IMR-90 (cell line): ENCODE measurements around the gene RASGRF2. TPM values are rescaled to one million over a fixed set of nuclear protein-coding genes. Genes with fewer than 3 reads are reported as not detected.
"Not testable (repeated sequence)": the region's sequence is repeated elsewhere in the genome, so short reads cannot be mapped to it uniquely, and the experiment has no call there.

ENCODE experiments used
- ATAC-seq: fragments of 200-7000 bp; cut with Tn5 transposase; 2 replicates; pipeline ENCODE4 v1.9.1; 2020; ENCODE audit warnings: low read depth, mild to moderate bottlenecking, moderate library complexity
- BruUV-seq: library from RNA; stranded (reverse); fragments of 400-500 nt; replicated peaks from 2 replicates; lab custom pipeline; 2021; lab: Mats Ljungman, UMichigan
- CTCF ChIA-PET: fragments of 300-600 bp; formaldehyde crosslinking; extraction: SDS; loops from one replicate; lab custom pipeline; 2021; ENCODE audit warnings: antibody characterized with exemption; lab: Yijun Ruan, JAX
- POLR2A ChIA-PET: fragments of 300-600 bp; sonication (Branson Sonifier 250); formaldehyde crosslinking; loops from one replicate; lab custom pipeline; 2022; ENCODE audit warnings: antibody characterized with exemption; ENCODE audit not compliant: unreplicated experiment; lab: Charles Lee
- DNase-seq: peaks from one replicate; pipeline ENCODE4 v3.0.0; 2013
- H2AFZ ChIP-seq: replicated peaks from 2 replicates; pipeline ENCODE3; 2013; ENCODE audit warnings: low read length, mild to moderate bottlenecking; ENCODE audit not compliant: poor library complexity
- H2AK5ac ChIP-seq: 2 replicates; pipeline ENCODE4 v1.6.1; 2013; ENCODE audit warnings: low read depth, low read length, inconsistent platforms
- H2AK9ac ChIP-seq: replicated peaks from 2 replicates; pipeline ENCODE3; 2013; ENCODE audit warnings: mild to moderate bottlenecking, low read depth, low read length, moderate library complexity; ENCODE audit not compliant: poor library complexity
- H2BK120ac ChIP-seq: 2 replicates; pipeline ENCODE4 v1.6.1; 2013; ENCODE audit warnings: low read depth, low read length, inconsistent platforms
- H2BK15ac ChIP-seq: 3 replicates; pipeline ENCODE4 v1.6.1; 2013; ENCODE audit warnings: low read depth, low read length, inconsistent platforms
- H2BK20ac ChIP-seq: 2 replicates; pipeline ENCODE4 v1.6.1; 2013; ENCODE audit warnings: low read depth, mild to moderate bottlenecking, inconsistent platforms, low read length, moderate library complexity
- H2BK5ac ChIP-seq: 2 replicates; pipeline ENCODE4 v1.6.1; 2013; ENCODE audit warnings: mild to moderate bottlenecking, low read depth, low read length, inconsistent platforms; ENCODE audit not compliant: poor library complexity, severe bottlenecking
- H3K14ac ChIP-seq: replicated peaks from 2 replicates; pipeline ENCODE4 v1.6.1; 2013; ENCODE audit warnings: low read depth, low read length, inconsistent platforms
- H3K18ac ChIP-seq: 2 replicates; pipeline ENCODE4 v1.6.1; 2013; ENCODE audit warnings: low read depth, low read length, control low read depth
- H3K23ac ChIP-seq: 2 replicates; pipeline ENCODE4 v1.6.1; 2013; ENCODE audit warnings: low read depth, low read length, inconsistent platforms
- H3K27ac ChIP-seq: 2 replicates; pipeline ENCODE4 v1.5.1; 2013; ENCODE audit warnings: mild to moderate bottlenecking, control low read depth, low read length; ENCODE audit not compliant: insufficient read depth
- H3K27me3 ChIP-seq: 2 replicates; pipeline ENCODE4 v1.6.1; 2013; ENCODE audit warnings: low read length; ENCODE audit not compliant: control insufficient read depth, insufficient read depth
- H3K36me3 ChIP-seq: 2 replicates; pipeline ENCODE4 v1.6.1; 2013; ENCODE audit warnings: low read length, mixed read lengths; ENCODE audit not compliant: control insufficient read depth, insufficient read depth
- H3K4ac ChIP-seq: 2 replicates; pipeline ENCODE4 v1.6.1; 2013; ENCODE audit warnings: low read depth, low read length, inconsistent platforms
- H3K4me1 ChIP-seq: 2 replicates; pipeline ENCODE4 v1.6.1; 2013; ENCODE audit warnings: low read length, mixed read lengths; ENCODE audit not compliant: control insufficient read depth, insufficient read depth
- H3K4me2 ChIP-seq: 2 replicates; pipeline ENCODE4 v1.6.1; 2013; ENCODE audit warnings: low read depth, mild to moderate bottlenecking, control low read depth, low read length, moderate library complexity
- H3K4me3 ChIP-seq: 2 replicates; pipeline ENCODE4 v1.5.1; 2013; ENCODE audit warnings: low read depth, mild to moderate bottlenecking, control low read depth, low read length, moderate library complexity; ENCODE audit not compliant: insufficient read depth
- H3K56ac ChIP-seq: 2 replicates; pipeline ENCODE4 v1.6.1; 2013; ENCODE audit warnings: low read length, inconsistent platforms; ENCODE audit not compliant: insufficient read depth; ENCODE audit errors: extremely low read depth
- H3K79me1 ChIP-seq, 2 experiments: 2 replicates each; pipeline ENCODE4 v1.6.1; 2013; ENCODE audit warnings: low read length in 2 of 2, inconsistent platforms in 1 of 2, low read depth in 1 of 2
- H3K9ac ChIP-seq: 2 replicates; pipeline ENCODE4 v1.6.1; 2013; ENCODE audit warnings: low read depth, low read length, control low read depth
- H3K9me1 ChIP-seq: 2 replicates; pipeline ENCODE4 v1.6.1; 2013; ENCODE audit warnings: low read length, inconsistent platforms; ENCODE audit not compliant: insufficient read depth
- H3K9me3 ChIP-seq: 2 replicates; pipeline ENCODE4 v1.6.1; 2013; ENCODE audit warnings: low read length; ENCODE audit not compliant: control insufficient read depth, insufficient read depth
- H4K20me1 ChIP-seq: 2 replicates; pipeline ENCODE4 v1.6.1; 2013; ENCODE audit warnings: low read length, inconsistent platforms; ENCODE audit not compliant: insufficient read depth
- H4K5ac ChIP-seq: 2 replicates; pipeline ENCODE4 v1.6.1; 2013; ENCODE audit warnings: mild to moderate bottlenecking, low read depth, low read length, control low read depth
- H4K8ac ChIP-seq, 2 experiments: 2 replicates each; pipeline ENCODE4 v1.6.1; 2013; ENCODE audit warnings: low read depth in 2 of 2, low read length in 2 of 2, control low read depth in 1 of 2, inconsistent platforms in 1 of 2
- H4K91ac ChIP-seq: 2 replicates; pipeline ENCODE4 v1.6.1; 2013; ENCODE audit warnings: low read depth, low read length, inconsistent platforms; ENCODE audit not compliant: insufficient read depth
- MAFK ChIP-seq: IDR thresholded peaks from 2 replicates; pipeline ENCODE4 v1.6.1; 2012; ENCODE audit warnings: low read depth, low read length, improper control_type of control experiment
- MAZ ChIP-seq: IDR thresholded peaks from 2 replicates; pipeline ENCODE4 v1.6.1; 2012; ENCODE audit warnings: low read depth, mild to moderate bottlenecking, low read length, improper control_type of control experiment, moderate library complexity, borderline replicate concordance
- MXI1 ChIP-seq: IDR thresholded peaks from 2 replicates; pipeline ENCODE4 v1.6.1; 2012; ENCODE audit warnings: low read depth, mild to moderate bottlenecking, low read length, moderate library complexity, borderline replicate concordance
- RCOR1 ChIP-seq: IDR thresholded peaks from 2 replicates; pipeline ENCODE4 v1.6.1; 2012; ENCODE audit warnings: mild to moderate bottlenecking, low read length, improper control_type of control experiment; ENCODE audit not compliant: insufficient replicate concordance
- WGBS, 2 experiments: methylation state at CpG; one replicate each; pipeline versions ENCODE4 v1.1.5 to v1.1.7; 2013; ENCODE audit warnings: missing lambda C conversion rate in 2 of 2; ENCODE audit not compliant: insufficient read length in 1 of 2; ENCODE audit errors: extremely low coverage in 2 of 2; 5-methylcytosine and 5-hydroxymethylcytosine counted together
- dilution Hi-C: fragments of 300-500 bp; cut with HindIII; formaldehyde crosslinking; loops from one replicate; pipeline ENCODE4 v1.14.3; 2018; ENCODE audit warnings: low sequenced_read_pairs; ENCODE audit not compliant: unreplicated experiment
- in situ Hi-C: fragments of 300-500 bp; cut with MboI; formaldehyde crosslinking; loops from 3 replicates; pipeline ENCODE4 v1.14.3; 2019; ENCODE audit warnings: low sequenced_read_pairs, inconsistent platforms, mixed read lengths
- intact Hi-C: fragments of 100-400 bp; cut with micrococcal nuclease; formaldehyde crosslinking; loops from 2 replicates; pipeline ENCODE4 v1.10.0; 2022
- polyA plus RNA-seq, 3 experiments: library from polyadenylated mRNA; depleted of rRNA; stranded (reverse); fragments of >200 nt; gene quantifications; 2 replicates each; pipeline ENCODE4 v1.2.3, GENCODE V29; 2012; ENCODE audit warnings: low replicate concordance in 1 of 3
- total RNA-seq: library from RNA; depleted of rRNA; stranded (reverse); fragments of >200 nt; gene quantifications from 2 replicates; pipeline ENCODE4 v1.2.3, GENCODE V29; 2012

Gene RASGRF2
- total and polyA plus RNA-seq, 2 of the 4 experiments (the other 2 are of a cell fraction) = 2.9 to 5.0 TPM

- 0 out of 2 replicates have a peak, but pooled peaks cover 6% of the 10 kb centered on the region for H3K9me1 ChIP-seq
- no peak overlapping the region for H3K27ac ChIP-seq
- no peak overlapping the region for H2AK5ac ChIP-seq
- H4K8ac ChIP-seq = no peak overlapping the region
- TF ChIP-seq MAZ (no peak), MXI1 (no peak), RCOR1 (no peak), MAFK (no peak)
- H4K5ac ChIP-seq = no peak overlapping the region
- H3K4ac ChIP-seq = no peak overlapping the region
- no peak overlapping the region for H2BK20ac ChIP-seq
- no peak overlapping the region for H3K9ac ChIP-seq
- H2AFZ ChIP-seq = no peak overlapping the region
- CTCF ChIA-PET = no interaction called here
- no peak overlapping the region for H3K18ac ChIP-seq
- H3K4me1 ChIP-seq = peaks cover 2% of the 10 kb centered on the region; the same call in 1 of the 2 replicates
- H4K91ac ChIP-seq = no peak overlapping the region
- in situ Hi-C loops (no loop called here), intact Hi-C loops (no loop called here), dilution Hi-C loops (no loop called here)
- H3K4me3 ChIP-seq = no peak overlapping the region
- H2AK9ac ChIP-seq = no peak overlapping the region
- H3K36me3 ChIP-seq = no peaks in the 10 kb centered on the region
- H2BK15ac ChIP-seq = no peak overlapping the region
- no peaks in the 10 kb centered on the region for H4K20me1 ChIP-seq
- no peaks in the 10 kb centered on the region for H3K27me3 ChIP-seq
- no peak overlapping the region for H2BK5ac ChIP-seq
- H3K56ac ChIP-seq = no peak overlapping the region
- no CpG with 5 or more reads among the region's 2 CpGs for WGBS, 2 experiments
- no peak overlapping the region for H2BK120ac ChIP-seq
- H3K79me1 ChIP-seq = peaks cover under 1 to 33% of the 10 kb centered on the region in 2 experiments; a peak in 3 of 4 replicates
- no peak for ATAC-seq
- BruUV-seq = no TSS peak
- H3K23ac ChIP-seq = no peak overlapping the region
- no peak for DNase-seq
- H3K14ac ChIP-seq = no peak overlapping the region
- POLR2A ChIA-PET = no interaction called here
- no peak overlapping the region for H3K4me2 ChIP-seq
- H3K9me3 ChIP-seq = no peaks in the 10 kb centered on the region
Measured at GRCh38 chr5:81052325-81052724, 92.2 kb downstream of the RASGRF2 start.

- H3K36me3 ChIP-seq, H4K5ac ChIP-seq, H2AK9ac ChIP-seq, H3K14ac ChIP-seq, H4K8ac ChIP-seq, H3K27ac ChIP-seq, H2AK5ac ChIP-seq, H2BK5ac ChIP-seq, H2BK20ac ChIP-seq, intact Hi-C loops, dilution Hi-C loops, H3K23ac ChIP-seq, H4K20me1 ChIP-seq, H3K4me3 ChIP-seq, H3K4me1 ChIP-seq, H3K9me1 ChIP-seq, H4K91ac ChIP-seq, in situ Hi-C loops, ATAC-seq, H3K9ac ChIP-seq, H3K4me2 ChIP-seq, DNase-seq, BruUV-seq, CTCF ChIA-PET, H3K56ac ChIP-seq, H2BK120ac ChIP-seq, H2AFZ ChIP-seq, H3K4ac ChIP-seq, H3K9me3 ChIP-seq, H2BK15ac ChIP-seq, POLR2A ChIA-PET, H3K18ac ChIP-seq, H3K27me3 ChIP-seq: not testable (repeated sequence)
- no CpG with 5 or more reads among the region's 4 CpGs for WGBS, 2 experiments
- peaks cover under 1 to 35% of the 10 kb centered on the region in 2 experiments; a peak in 3 of 4 replicates for H3K79me1 ChIP-seq
Measured at GRCh38 chr5:81053282-81053681, 93.1 kb downstream of the RASGRF2 start.
